Measurements from ENCODE around the gene VPS35L. TPM values are rescaled to one million over a fixed set of nuclear protein-coding genes. Genes with fewer than 3 reads are reported as not detected.

Gene VPS35L
- total RNA-seq, 1 donor from 2014 or later: 59.3 TPM

DNA sequence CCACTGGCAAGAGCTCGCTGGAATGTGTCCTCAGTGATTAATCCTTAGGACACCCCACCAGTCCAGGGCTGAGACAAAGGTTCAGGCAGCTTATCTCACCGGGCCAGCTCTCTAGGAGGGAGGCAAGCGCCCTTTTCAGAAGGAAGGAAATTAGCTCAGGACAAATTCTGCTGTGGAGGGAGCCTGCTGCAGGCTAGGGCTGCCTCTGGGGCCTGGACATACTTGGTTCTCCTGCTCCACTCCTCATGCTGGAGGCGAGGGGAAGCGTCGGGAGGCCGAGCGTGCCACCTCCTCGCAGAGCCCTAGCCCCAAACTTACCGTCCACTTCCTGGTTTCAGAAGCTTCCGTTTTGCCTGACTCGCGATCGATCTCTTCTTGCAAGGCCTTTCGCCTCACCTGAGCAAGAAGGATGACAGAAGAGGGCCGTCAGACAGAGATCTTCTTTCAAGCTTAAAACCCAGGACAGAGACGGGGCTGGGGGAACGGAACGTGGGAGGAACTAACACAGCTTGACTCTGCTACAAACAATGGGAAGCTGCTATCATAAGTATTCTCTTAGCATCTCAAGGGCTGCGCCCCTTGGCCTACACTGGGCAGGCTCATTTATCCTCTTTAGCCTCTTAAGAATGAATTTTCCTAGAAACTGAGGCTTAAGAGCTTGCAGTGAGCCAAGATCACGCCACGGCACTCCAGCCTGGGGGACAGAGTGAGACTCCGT lies 154.8 kb downstream of the VPS35L start:
- TF ChIP-seq, protein P1, sequence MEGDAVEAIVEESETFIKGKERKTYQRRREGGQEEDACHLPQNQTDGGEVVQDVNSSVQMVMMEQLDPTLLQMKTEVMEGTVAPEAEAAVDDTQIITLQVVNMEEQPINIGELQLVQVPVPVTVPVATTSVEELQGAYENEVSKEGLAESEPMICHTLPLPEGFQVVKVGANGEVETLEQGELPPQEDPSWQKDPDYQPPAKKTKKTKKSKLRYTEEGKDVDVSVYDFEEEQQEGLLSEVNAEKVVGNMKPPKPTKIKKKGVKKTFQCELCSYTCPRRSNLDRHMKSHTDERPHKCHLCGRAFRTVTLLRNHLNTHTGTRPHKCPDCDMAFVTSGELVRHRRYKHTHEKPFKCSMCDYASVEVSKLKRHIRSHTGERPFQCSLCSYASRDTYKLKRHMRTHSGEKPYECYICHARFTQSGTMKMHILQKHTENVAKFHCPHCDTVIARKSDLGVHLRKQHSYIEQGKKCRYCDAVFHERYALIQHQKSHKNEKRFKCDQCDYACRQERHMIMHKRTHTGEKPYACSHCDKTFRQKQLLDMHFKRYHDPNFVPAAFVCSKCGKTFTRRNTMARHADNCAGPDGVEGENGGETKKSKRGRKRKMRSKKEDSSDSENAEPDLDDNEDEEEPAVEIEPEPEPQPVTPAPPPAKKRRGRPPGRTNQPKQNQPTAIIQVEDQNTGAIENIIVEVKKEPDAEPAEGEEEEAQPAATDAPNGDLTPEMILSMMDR (IDR thresholded peaks at IDR 0.05; ENCODE audit: unreplicated experiment): no peak
- DNase-seq (ENCODE audit: low spot score in 2 of 2, unreplicated experiment in 2 of 2): no peak
- no peaks in the 10 kb centered on the region for H3K27me3 Mint-ChIP-seq (ENCODE audit: low read depth)
- no peaks in the 10 kb centered on the region for H3K4me1 Mint-ChIP-seq
- peaks cover 40% of the 10 kb centered on the region for H3K36me3 Mint-ChIP-seq
- no peaks in the 10 kb centered on the region for H3K9me3 Mint-ChIP-seq
- H3K4me3 Mint-ChIP-seq: no peak overlapping the region
- H3K27ac Mint-ChIP-seq: no peak overlapping the region

DNA sequence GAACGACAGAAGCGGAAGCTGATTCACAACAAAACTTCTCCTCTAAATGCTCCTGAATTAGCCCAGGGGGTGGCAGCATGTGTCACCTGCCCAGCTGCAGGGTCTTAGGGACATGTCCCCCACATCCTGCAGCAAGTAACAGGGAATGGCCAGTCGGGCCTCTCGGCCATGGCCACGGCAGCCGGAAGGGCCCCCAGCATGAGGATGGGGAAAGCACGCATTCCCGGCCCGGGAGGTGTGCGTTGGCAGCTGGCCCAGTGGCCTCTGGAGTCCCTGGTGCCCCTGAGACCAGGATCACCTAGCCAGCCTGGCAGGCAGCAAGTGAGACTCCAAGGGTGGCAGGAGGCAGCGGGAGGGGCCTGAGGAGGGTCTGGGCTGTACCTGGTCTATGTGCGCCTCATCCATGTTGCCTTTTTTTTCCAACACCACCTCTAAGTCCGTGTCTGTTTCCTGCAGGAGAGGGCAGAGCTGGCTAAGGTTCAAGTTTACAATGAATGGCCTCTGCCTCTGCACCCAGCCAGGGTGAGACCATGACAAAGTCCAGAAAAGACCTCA lies 155.6 kb downstream of the VPS35L start:
- H3K36me3 Mint-ChIP-seq: peaks cover 33% of the 10 kb centered on the region
- H3K4me1 Mint-ChIP-seq: peaks cover 5% of the 10 kb centered on the region
- no peaks in the 10 kb centered on the region for H3K9me3 Mint-ChIP-seq
- no peak overlapping the region for H3K4me3 Mint-ChIP-seq
- no peaks in the 10 kb centered on the region for H3K27me3 Mint-ChIP-seq (ENCODE audit: low read depth)
- DNase-seq (ENCODE audit: low spot score in 2 of 2, unreplicated experiment in 2 of 2): no peak
- no peak overlapping the region for H3K27ac Mint-ChIP-seq
- TF ChIP-seq, protein P1 (IDR thresholded peaks at IDR 0.05; ENCODE audit: unreplicated experiment): no peak

DNA sequence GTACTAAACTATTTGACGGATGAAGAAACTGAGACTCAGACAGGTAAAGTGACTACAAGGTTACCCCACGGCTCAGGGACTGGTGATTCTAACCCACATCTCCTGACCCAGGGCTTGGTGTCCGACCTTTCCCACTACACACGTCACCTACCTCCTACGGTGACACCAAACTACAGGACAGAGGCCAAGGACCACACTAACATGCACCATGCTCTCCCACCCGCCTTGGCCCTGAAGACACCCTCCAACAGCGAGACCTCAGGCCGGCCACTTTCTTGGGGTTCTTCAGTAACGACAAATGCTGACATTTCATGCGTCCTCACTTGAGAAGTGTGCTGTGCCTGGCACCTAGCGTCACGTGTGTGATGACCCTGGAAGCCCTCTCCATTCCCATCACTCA lies 156.1 kb downstream of the VPS35L start:
- TF ChIP-seq, protein P1 (IDR thresholded peaks at IDR 0.05; ENCODE audit: unreplicated experiment): no peak
- no peaks in the 10 kb centered on the region for H3K27me3 Mint-ChIP-seq (ENCODE audit: low read depth)
- H3K4me1 Mint-ChIP-seq: peaks cover 11% of the 10 kb centered on the region
- no peak for DNase-seq (ENCODE audit: low spot score in 2 of 2, unreplicated experiment in 2 of 2)
- no peaks in the 10 kb centered on the region for H3K9me3 Mint-ChIP-seq
- peaks cover 29% of the 10 kb centered on the region for H3K36me3 Mint-ChIP-seq
- no peak overlapping the region for H3K4me3 Mint-ChIP-seq
- no peak overlapping the region for H3K27ac Mint-ChIP-seq

DNA sequence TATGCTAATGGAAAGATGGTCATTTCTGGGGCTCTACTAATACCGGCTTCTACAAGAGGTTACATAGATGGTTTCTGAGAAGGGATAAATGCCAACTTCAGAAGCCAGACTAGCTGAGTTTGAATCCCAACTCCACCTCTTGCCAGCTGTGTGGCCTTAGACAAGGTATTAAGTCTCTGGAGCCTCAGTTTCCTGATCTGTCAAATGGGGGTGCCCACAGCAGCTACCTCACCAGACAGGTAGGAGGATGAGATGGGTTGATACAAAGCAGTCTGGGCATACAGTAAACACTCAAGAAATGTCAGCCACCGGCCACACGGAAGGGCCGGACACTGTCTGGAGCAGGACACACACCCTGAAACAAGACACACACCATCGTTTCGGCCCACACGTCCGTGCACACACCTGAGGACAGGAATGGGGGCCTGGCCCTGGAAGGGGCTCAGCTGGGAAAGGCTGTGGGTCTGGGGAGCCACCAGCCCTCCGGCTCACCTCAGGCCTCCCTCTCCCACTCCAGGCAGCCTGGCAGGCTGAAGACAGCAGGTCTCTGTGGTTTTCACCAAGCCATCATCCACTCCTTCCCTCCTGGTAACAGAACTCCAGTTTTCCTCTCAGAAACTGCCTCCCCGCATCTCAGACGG lies 157.0 kb downstream of the VPS35L start:
- Mint-ChIP-seq H3K27ac (no peak overlapping the region), H3K4me1 (peaks cover 20% of the 10 kb centered on the region), H3K9me3 (no peaks in the 10 kb centered on the region), H3K27me3 (ENCODE audit: low read depth) (no peaks in the 10 kb centered on the region), H3K36me3 (peaks cover 28% of the 10 kb centered on the region), H3K4me3 (no peak overlapping the region)
- no peak for DNase-seq (ENCODE audit: low spot score in 2 of 2, unreplicated experiment in 2 of 2)
- TF ChIP-seq, protein P1 (IDR thresholded peaks at IDR 0.05; ENCODE audit: unreplicated experiment): no peak

DNA sequence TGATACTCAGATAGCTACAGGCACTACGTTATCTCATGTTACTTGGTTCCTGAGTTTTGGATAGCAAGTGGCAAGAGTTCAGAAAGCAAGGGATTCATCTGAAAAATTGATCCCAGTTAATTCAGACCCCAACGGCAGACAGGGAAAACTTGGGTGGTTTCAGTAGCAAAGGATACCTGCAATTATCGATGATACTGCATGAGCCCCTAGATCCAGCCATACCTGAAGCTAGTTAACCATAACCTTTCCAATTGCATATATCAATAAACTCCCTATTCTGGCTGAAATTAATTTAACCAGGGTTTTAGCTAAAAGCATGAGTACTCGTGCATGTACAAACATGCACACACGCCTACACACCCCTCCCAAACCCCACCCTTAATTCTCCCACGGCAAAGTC lies 158.2 kb downstream of the VPS35L start:
- no peak for DNase-seq (ENCODE audit: low spot score in 2 of 2, unreplicated experiment in 2 of 2)
- H3K4me1 Mint-ChIP-seq: peaks cover 21% of the 10 kb centered on the region
- no peak overlapping the region for H3K4me3 Mint-ChIP-seq
- H3K27ac Mint-ChIP-seq: no peak overlapping the region
- no peaks in the 10 kb centered on the region for H3K27me3 Mint-ChIP-seq (ENCODE audit: low read depth)
- TF ChIP-seq, protein P1 (IDR thresholded peaks at IDR 0.05; ENCODE audit: unreplicated experiment): no peak
- peaks cover 28% of the 10 kb centered on the region for H3K36me3 Mint-ChIP-seq
- no peaks in the 10 kb centered on the region for H3K9me3 Mint-ChIP-seq

Data from mesothelial cell of epicardium (in vitro differentiated cells).